HG03039 (cell line): ENCODE measurements around the gene DNER.
"Not testable (repeated sequence)": the region's sequence is repeated elsewhere in the genome, so short reads cannot be mapped to it uniquely, and the experiment has no call there.

Experiments
- ATAC-seq: cut with Tn5 transposase; IDR thresholded peaks from one replicate; pipeline ENCODE4 v1.9.1; 2021; ENCODE audit warnings: mild to moderate bottlenecking, moderate library complexity; ENCODE audit not compliant: unreplicated experiment

Gene DNER

DNA sequence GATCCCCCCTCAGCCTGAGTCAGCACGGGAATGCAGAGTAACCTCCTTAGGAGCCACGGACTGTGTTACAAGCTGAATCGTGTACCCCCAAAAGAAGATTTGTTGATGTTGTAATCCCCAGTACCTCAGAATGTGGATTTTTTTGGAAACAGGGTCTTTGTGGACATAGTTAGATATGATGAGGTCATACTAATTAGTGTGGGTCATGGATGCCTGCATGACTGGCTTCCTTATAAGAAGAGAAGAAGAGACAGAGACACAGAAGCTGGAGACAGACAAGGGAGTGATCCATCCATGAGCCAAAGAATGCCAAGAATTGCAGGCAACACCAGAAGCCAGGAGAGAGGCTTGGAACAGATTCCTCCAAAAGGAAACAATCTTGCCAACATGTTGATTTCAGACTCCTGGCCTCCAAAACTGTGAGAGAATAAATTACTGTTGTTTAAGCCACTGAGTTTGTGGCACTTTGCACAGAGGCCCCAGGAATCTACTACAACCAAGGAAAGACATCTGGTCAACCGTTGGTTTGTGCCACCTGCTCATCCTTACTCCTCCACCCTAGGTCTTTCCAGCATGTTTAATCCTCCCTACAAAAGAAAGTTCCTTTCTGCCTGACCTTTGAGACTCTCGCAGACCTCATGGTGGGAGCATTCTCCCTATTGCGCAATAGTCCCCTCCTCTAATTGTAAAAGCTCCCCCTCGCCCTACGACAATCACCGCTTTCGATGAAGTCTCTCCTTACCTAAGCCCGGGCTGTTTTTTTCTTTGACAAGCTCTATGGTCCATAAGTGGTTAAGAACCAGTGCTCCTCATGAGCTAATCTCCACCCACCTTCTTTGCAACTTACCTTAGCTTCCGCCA lies 91.6 kb downstream of the DNER start:
- no peak for ATAC-seq

DNA sequence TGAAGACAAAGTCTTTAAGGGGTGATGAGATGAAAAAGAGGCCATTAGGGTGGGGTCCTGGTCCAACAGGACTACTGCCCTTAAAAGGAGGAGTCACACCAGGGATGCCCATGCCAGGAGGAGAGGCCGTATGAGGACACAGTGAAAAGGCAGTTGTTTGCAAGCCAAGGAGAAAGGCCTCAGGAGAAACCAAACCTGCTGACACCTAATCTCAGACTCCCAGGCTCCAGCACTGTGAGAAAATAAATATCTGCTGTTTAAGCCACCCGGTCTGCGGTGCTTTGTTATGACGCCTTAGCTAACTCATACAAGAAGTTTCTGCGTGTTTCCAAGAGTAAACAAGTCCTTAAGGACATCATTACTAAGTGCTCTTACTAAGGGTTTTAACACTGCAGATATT lies 93.6 kb downstream of the DNER start:
- ATAC-seq, result no peak

- ATAC-seq, result no peak
Observed at GRCh38 chr2:229620289-229620688, 94.1 kb downstream of the DNER start.

DNA sequence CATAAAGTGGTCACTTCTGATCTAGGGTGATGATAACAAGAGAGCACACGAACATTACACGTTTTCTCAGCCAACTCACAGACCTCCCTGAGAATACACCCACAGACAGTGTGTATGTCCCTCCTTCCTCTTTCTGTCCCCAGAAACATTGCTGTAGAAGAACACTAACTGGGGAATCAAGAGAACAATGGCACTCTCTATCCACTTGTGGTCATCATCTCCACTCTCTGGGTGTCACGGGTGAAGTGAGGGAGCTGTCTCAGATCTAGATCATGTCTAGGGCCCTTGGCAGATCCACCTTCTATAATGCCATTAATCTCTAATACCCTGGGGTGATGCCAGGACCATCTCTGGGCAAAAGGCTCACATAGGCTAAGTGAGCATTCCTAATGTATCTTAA lies 97.9 kb downstream of the DNER start:
- ATAC-seq, result no peak

- not testable (repeated sequence) for ATAC-seq
Observed at GRCh38 chr2:229614021-229614420, 100.3 kb downstream of the DNER start.

- ATAC-seq, result no peak
Observed at GRCh38 chr2:229612384-229612971, 101.9 kb downstream of the DNER start.

- no peak for ATAC-seq
Observed at GRCh38 chr2:229611360-229611759, 103.0 kb downstream of the DNER start.

DNA sequence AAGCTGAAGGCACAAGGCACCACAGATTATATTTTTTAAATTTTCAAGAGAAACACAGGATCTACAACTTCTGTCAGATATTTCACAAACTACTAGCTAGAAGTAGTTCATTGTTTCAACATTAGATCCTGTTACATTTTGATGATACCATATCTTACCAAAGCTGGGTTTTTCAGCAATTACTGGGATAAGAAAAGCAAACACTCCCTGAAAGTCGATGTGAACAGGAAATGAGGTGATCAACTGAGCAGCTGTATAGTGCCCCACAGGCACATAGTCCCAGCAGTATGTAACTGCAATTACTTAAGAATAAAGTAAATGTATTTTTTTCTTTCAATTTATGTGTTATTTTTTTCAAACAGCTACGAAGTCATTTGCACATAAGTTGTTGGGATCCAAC lies 103.5 kb downstream of the DNER start:
- no peak for ATAC-seq

DNA sequence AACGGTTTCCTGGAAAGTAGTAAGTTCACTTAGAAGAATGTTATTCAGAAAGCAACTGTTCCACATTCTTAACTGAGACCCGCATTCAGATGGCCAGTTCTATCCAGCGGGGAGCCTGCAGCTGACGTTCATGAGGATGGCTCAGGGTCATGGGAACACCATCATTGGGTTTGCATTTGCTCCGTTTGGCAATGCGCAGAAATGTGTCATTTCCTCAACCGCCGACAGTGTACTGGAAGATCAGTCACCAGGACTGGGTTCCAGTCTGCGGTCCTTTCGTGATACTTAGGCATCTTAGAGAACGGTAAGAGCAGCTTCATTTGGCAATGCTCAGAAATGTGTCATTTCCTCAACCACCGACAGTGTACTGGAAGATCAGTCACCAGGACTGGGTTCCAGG lies 104.0 kb downstream of the DNER start:
- no peak for ATAC-seq

- no peak for ATAC-seq
Observed at GRCh38 chr2:229601936-229602335, 112.4 kb downstream of the DNER start.

- no peak for ATAC-seq
Observed at GRCh38 chr2:229601396-229601795, 113.0 kb downstream of the DNER start.

DNA sequence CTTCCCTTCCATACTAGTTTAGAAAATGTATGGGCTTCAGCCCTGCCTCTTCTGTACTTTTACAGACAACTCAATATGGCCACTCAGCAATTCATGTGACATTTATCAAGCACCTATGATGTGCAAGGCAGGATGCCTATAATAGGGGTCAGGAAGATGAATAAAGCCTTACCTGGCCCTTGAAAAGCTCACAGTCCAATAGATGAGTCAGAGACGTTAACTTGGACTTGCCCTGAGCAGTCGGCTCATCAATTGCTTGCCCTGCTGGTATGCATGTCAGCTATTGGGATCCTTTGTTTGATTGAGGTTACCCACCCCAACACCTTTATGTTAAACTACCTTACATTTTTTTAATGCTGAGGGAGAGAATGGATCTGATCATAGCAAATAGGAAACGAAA lies 116.1 kb downstream of the DNER start:
- ATAC-seq, result no peak

GRCh38 chr2:229596796-229597195 lies 117.6 kb downstream of the DNER start:
- no peak for ATAC-seq

DNA sequence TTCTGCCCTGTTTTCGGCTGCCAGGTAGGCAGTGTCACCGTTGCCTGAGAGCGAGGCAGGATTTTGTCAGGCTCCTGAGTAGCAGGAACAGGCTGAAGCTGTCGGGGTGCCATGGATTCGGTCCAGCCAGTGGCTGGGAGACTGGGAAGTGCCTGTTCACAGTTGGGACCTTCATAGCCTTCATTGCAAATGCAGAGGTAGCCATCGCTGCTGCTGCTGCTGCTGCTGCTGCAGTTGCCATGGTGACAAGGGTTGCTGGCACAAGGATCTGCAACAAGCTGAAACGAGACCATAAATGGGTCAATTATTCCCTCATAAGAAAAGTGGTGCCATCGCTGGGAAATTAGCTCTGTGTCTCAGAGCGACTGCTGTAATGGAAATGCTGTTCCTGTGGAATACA lies 122.7 kb downstream of the DNER start:
- no peak for ATAC-seq

GRCh38 chr2:229586746-229587705 lies 127.3 kb downstream of the DNER start:
- ATAC-seq, result peak; percentile 88

DNA sequence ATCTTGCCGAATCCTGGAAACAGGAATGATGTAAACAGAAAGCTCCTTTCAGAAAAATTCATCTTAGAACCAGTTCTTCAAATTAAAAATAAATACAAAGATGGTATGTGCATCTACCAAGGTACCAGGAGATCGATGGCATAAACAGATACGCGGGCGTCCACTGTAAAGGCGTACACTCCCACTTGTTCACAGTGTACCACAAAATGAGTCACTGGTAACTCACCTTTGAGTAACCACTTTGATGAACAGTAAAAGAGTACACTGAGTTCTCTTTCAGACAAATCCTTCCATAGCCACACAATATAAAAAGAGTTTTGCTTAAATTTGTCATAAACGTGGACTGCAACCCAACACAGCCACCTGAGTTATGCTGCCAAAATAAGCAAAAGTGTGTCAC lies 128.3 kb downstream of the DNER start:
- ATAC-seq, result no peak

DNA sequence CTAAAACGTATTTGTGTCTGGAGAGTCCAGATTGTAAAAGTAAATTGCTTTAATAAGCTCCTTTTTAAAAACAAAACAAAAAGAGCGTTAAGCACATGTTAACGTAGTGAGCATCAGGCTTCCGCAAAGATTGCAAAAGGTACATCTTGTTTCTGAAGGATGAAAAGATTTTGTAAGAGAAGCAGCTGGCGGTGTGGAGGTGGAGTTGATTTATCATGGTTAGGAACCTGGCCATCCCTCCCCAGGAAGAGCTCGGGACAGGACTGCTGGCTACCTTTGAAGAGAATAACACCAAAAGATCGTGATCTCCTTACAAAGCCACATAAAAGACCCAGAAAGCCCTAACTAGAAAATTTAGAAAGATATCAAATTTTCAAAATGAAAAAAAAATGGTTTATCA lies 132.2 kb downstream of the DNER start:
- no peak for ATAC-seq

GRCh38 chr2:229578052-229578846 lies 136.1 kb downstream of the DNER start:
- no peak for ATAC-seq

GRCh38 chr2:229575569-229576315 lies 138.6 kb downstream of the DNER start:
- ATAC-seq, result no peak
